ENCODE results near the gene C9orf43.
A peak's percentile ranks its signal among the peaks of the same experiment; 100 is the strongest.

DNA sequence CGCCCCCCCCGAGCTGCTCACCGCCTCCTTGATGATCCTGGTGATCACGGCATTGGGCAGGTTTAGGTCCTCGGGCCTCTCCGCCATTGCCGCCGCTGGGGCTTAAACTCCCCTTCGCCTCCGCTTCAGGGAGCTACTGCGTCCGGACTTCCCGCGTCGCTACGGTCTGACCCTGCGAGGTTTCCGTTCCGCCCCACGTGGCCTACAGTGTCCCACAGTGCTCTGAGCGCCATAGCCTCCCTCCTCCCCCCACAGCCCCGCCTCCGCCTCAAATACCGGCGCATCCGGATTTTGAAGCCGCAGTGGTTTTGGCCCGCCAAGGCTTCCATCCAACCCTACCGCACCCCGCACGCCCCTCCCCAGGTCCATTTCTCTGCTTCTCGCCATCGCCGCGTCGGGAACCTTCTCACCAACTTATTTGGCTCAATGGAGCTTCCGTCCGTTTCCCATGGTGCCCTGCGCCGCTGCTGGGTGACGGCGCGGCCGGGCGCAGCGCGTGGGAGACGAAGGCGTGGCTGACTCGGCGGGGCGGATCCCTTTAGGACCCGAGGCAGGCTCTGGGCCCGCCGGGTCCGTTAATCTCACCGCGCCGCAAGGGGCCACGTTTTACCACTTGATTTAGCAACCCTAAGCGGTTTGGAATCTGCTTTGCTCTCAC is at the start of gene C9orf43, which contains the start of gene POLE3:
- no peak for TF ChIP-seq CTCF (IDR thresholded peaks at IDR 0.05; ENCODE audit: insufficient read depth, low read length)
- TF ChIP-seq POLR2AphosphoS5 (IDR thresholded peaks at IDR 0.05; ENCODE audit: low read depth), result peak; percentile 78
- TF ChIP-seq, protein P1, sequence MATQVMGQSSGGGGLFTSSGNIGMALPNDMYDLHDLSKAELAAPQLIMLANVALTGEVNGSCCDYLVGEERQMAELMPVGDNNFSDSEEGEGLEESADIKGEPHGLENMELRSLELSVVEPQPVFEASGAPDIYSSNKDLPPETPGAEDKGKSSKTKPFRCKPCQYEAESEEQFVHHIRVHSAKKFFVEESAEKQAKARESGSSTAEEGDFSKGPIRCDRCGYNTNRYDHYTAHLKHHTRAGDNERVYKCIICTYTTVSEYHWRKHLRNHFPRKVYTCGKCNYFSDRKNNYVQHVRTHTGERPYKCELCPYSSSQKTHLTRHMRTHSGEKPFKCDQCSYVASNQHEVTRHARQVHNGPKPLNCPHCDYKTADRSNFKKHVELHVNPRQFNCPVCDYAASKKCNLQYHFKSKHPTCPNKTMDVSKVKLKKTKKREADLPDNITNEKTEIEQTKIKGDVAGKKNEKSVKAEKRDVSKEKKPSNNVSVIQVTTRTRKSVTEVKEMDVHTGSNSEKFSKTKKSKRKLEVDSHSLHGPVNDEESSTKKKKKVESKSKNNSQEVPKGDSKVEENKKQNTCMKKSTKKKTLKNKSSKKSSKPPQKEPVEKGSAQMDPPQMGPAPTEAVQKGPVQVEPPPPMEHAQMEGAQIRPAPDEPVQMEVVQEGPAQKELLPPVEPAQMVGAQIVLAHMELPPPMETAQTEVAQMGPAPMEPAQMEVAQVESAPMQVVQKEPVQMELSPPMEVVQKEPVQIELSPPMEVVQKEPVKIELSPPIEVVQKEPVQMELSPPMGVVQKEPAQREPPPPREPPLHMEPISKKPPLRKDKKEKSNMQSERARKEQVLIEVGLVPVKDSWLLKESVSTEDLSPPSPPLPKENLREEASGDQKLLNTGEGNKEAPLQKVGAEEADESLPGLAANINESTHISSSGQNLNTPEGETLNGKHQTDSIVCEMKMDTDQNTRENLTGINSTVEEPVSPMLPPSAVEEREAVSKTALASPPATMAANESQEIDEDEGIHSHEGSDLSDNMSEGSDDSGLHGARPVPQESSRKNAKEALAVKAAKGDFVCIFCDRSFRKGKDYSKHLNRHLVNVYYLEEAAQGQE (IDR thresholded peaks at IDR 0.05; ENCODE audit: insufficient replicate concordance, low read depth), result peak; percentile 70
- peak; percentile 39; the same call in 1 of the 2 replicates for TF ChIP-seq GABPA (IDR thresholded peaks at IDR 0.05; ENCODE audit: low read depth)

Measured in HL-60 (cell line).